Osteoblast (primary cell): Measurements from ENCODE around the gene CLTCL1. TPM values are rescaled to one million over a fixed set of nuclear protein-coding genes. Genes with fewer than 3 reads are reported as not detected.

Experiments used
- DNase-seq: peaks from one replicate; pipeline ENCODE4 v3.0.0; 2011; ENCODE audit warnings: low spot score, mixed read lengths; ENCODE audit not compliant: insufficient read length; ENCODE audit errors: missing footprints
- H2AFZ ChIP-seq: 2 replicates; pipeline ENCODE4 v1.6.0; 2011; ENCODE audit warnings: mild to moderate bottlenecking, low read length
- H3K27ac ChIP-seq: 2 replicates; pipeline ENCODE4 v1.5.1; 2011; ENCODE audit warnings: mild to moderate bottlenecking, low read depth, low read length, moderate library complexity
- H3K27me3 ChIP-seq: 2 replicates; pipeline ENCODE4 v1.6.0; 2012; ENCODE audit warnings: mild to moderate bottlenecking, control low read depth, inconsistent platforms, low read length, moderate library complexity; ENCODE audit not compliant: insufficient read depth
- H3K36me3 ChIP-seq: 2 replicates; pipeline ENCODE4 v1.5.1; 2011; ENCODE audit warnings: mild to moderate bottlenecking, low read length, control low read depth, moderate library complexity; ENCODE audit not compliant: insufficient read depth
- H3K4me1 ChIP-seq: 2 replicates; pipeline ENCODE4 v1.5.1; 2011; ENCODE audit warnings: mild to moderate bottlenecking, low read length, control low read depth, moderate library complexity; ENCODE audit not compliant: insufficient read depth
- H3K4me2 ChIP-seq: 2 replicates; pipeline ENCODE4 v1.6.0; 2011; ENCODE audit warnings: mild to moderate bottlenecking, low read length; ENCODE audit not compliant: insufficient read depth
- H3K4me3 ChIP-seq: fragments of 200-600 bp; sonication (generic); 3 replicates; pipeline ENCODE4 v1.5.1; 2012; ENCODE audit warnings: mild to moderate bottlenecking, low read length, inconsistent platforms; ENCODE audit not compliant: insufficient read depth
- H3K79me2 ChIP-seq: 2 replicates; pipeline ENCODE4 v1.6.0; 2012; ENCODE audit warnings: mild to moderate bottlenecking, low read length, control low read depth, inconsistent platforms; ENCODE audit not compliant: insufficient read depth
- H3K9me3 ChIP-seq: 2 replicates; pipeline ENCODE4 v1.5.1; 2011; ENCODE audit warnings: low read depth, low read length, control low read depth
- H4K20me1 ChIP-seq: 2 replicates; pipeline ENCODE4 v1.6.0; 2012; ENCODE audit warnings: mild to moderate bottlenecking, low read length, control low read depth; ENCODE audit not compliant: insufficient read depth
- CTCF ChIP-seq: IDR thresholded peaks from 2 replicates; pipeline ENCODE4 v1.5.1; 2011; ENCODE audit warnings: mild to moderate bottlenecking, low read depth, low read length, moderate library complexity; ENCODE audit errors: extremely low read depth
- total RNA-seq: library from RNA; depleted of rRNA; stranded (reverse); fragments of >200 nt; gene quantifications from 2 replicates; pipeline ENCODE4 v1.2.3, GENCODE V29; 2012

Gene CLTCL1
- total RNA-seq, 1 donor, result 29.7 TPM

- H3K27ac ChIP-seq, result no peak overlapping the region
- H2AFZ ChIP-seq, result no peak overlapping the region
- H3K9me3 ChIP-seq, result no peaks in the 10 kb centered on the region
- peaks cover 39% of the 10 kb centered on the region for H3K36me3 ChIP-seq
- H4K20me1 ChIP-seq, result no peaks in the 10 kb centered on the region
- no peak overlapping the region for H3K4me2 ChIP-seq
- H3K79me2 ChIP-seq, result no peaks in the 10 kb centered on the region
- TF ChIP-seq CTCF, result no peak
- H3K4me1 ChIP-seq, result no peaks in the 10 kb centered on the region
- H3K4me3 ChIP-seq, result no peak overlapping the region
- H3K27me3 ChIP-seq, result no peaks in the 10 kb centered on the region
- DNase-seq, result peak; percentile 61
Observed at GRCh38 chr22:19132693-19133400, 158.7 kb downstream of the CLTCL1 start.

DNA sequence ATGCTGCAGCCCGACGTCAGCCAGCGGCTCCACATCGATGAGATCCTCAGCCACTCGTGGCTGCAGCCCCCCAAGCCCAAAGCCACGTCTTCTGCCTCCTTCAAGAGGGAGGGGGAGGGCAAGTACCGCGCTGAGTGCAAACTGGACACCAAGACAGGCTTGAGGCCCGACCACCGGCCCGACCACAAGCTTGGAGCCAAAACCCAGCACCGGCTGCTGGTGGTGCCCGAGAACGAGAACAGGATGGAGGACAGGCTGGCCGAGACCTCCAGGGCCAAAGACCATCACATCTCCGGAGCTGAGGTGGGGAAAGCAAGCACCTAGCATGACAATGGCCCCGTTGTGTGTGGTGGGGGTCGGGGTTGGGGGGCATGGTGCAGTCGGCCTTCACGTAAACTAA, 159.4 kb downstream of the CLTCL1 start:
- no peak for TF ChIP-seq CTCF
- DNase-seq, result peak; percentile 77
- Histone ChIP-seq H3K4me1 (no peaks in the 10 kb centered on the region), H3K4me2 (no peak overlapping the region), H3K79me2 (no peaks in the 10 kb centered on the region), H3K4me3 (no peak overlapping the region), H3K27me3 (no peaks in the 10 kb centered on the region), H3K9me3 (no peaks in the 10 kb centered on the region), H3K27ac (no peak overlapping the region), H3K36me3 (peaks cover 32% of the 10 kb centered on the region), H2AFZ (no peak overlapping the region), H4K20me1 (no peaks in the 10 kb centered on the region)

- Histone ChIP-seq H3K4me3 (no peak overlapping the region), H3K27me3 (no peaks in the 10 kb centered on the region), H3K79me2 (no peaks in the 10 kb centered on the region), H4K20me1 (no peaks in the 10 kb centered on the region), H3K4me2 (no peak overlapping the region), H3K27ac (no peak overlapping the region), H2AFZ (no peak overlapping the region), H3K4me1 (no peaks in the 10 kb centered on the region), H3K36me3 (peaks cover 27% of the 10 kb centered on the region), H3K9me3 (no peaks in the 10 kb centered on the region)
- no peak for TF ChIP-seq CTCF
- DNase-seq, result no peak
Observed at GRCh38 chr22:19131685-19132015, 159.9 kb downstream of the CLTCL1 start.

- Histone ChIP-seq H3K4me1 (no peaks in the 10 kb centered on the region), H3K9me3 (no peaks in the 10 kb centered on the region), H3K79me2 (no peaks in the 10 kb centered on the region), H3K27ac (no peak within 1 kb of the TSS), H3K36me3 (peaks cover 24% of the 10 kb centered on the region), H4K20me1 (no peaks in the 10 kb centered on the region), H3K4me3 (no peak within 1 kb of the TSS), H2AFZ (no peak within 1 kb of the TSS), H3K27me3 (no peaks in the 10 kb centered on the region), H3K4me2 (no peak within 1 kb of the TSS)
- no peak for TF ChIP-seq CTCF
- peak; percentile 82 for DNase-seq
Observed at GRCh38 chr22:19130959-19131684, 160.4 kb downstream of the CLTCL1 start, which contains the start of gene TSSK2. Gene TSSK2 (plus strand): TSS chr22:19131308. CDS start chr22:19131400, 92 bp downstream.
